CD4-positive, alpha-beta T cell treated with Interleukin-21 for 1 hour (primary cell): ENCODE measurements around the gene ZNF638.

Experiments
- DNase-seq: peaks from one replicate; pipeline ENCODE4 v3.0.0-alpha.2; 2020

Gene ZNF638

DNA sequence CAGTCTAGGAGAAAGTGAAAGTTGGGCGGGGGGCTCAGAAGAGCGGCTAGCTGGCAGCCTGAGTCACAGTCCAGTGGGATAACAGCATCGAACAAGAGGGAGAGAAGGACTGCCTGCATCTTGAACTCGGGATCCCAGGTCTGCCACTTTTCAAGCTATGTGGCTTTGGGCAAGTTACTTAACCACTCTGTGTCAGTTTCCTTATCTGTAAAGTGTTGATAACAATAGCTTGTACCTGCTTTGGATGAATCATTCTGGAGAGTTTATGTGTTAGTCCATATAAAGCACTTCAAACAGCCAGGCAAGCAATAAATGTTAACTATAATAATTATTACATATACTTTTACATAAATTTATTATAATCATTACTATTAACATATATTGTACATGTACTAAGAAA is 126.3 kb downstream of the ZNF638 start:
- DNase-seq = no peak

- no peak for DNase-seq
These were observed 127.0 kb downstream of the ZNF638 start for GRCh38 chr2:71458413-71459083.

- DNase-seq = no peak
These were observed 127.5 kb downstream of the ZNF638 start for GRCh38 chr2:71459084-71459431.

DNA sequence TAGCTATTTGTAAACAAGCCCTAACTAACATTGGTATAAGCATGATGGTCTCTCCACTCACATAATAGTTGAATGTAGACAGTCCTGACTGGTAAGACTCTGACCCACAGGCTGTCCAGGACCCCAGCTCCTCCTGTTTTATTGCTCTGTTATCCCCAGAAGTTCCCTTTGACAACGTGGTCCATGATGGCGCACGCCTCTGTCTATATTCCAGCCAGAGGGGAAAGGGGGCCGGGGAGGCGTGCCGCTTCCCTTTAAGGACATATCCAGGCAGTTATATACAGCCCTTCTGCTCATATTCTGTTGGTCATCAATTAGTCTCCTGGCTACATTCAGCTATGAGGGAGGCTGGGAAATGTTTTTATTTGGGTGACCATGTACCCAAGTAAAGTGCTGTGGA is 128.5 kb downstream of the ZNF638 start:
- no peak for DNase-seq

- no peak for DNase-seq
These were observed 129.2 kb downstream of the ZNF638 start for GRCh38 chr2:71460595-71461303.

GRCh38 chr2:71461304-71461671 is 129.7 kb downstream of the ZNF638 start:
- DNase-seq = no peak

DNA sequence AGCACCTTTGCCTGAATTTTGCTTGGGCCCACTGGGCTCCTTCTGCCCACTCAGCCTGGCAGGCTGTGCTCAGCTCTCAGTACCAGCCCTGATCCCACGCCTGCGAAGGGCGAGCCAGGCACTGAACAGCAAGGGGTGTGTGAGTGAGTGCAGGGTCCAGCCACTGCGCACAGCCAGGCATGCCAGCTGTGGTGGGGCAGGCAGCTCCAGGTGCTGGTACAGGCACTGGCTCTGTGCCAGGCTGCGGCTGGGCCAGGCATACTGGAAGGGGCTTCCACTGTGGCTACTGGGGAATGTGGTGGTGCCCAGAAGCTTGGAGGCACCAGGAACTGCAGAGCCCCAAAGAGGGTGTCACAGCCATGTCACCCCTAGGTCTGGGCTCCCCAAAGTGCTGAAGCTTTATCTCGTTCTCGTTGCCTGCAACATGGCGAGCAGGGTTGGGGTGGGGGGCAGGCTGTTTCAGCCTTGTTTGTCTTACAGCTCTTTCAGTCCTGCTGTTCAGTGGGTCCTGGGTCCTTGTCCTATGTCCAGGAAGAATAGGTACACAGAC is 130.5 kb downstream of the ZNF638 start:
- no peak for DNase-seq

DNA sequence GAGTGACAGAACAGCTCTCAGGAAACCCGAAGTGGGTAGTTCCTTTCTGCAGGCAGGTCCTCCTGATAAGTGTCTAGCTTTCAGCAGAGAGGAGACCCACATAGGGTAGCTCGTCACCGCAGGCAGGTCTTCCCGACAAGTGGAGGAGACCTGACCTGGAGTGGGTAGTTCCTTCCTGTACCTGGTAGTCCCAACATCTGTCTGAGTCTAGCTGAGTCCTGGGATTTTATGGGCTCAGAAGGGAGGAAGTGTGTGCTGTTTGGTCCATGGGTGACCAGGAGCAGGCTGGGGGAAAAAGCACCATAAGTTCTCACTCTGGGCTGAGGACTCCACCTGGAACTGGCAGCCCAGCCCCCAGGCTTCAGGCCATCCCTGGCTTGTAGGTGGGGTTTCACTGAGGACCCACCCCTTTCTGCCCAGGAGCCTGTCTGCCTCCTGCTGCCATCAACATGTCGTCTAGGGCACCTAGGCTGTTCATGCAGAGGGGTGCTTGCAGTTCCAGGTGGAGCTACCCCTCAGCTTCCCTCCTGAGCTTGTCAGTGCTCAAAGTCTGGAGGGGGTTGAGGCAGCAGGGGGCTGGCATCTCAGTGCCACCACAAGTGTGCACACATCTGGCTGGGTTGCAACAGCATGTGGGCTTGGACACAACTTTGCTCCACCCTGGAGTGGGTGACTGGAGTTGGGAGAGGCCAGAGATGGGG is 131.2 kb downstream of the ZNF638 start:
- DNase-seq = no peak

DNA sequence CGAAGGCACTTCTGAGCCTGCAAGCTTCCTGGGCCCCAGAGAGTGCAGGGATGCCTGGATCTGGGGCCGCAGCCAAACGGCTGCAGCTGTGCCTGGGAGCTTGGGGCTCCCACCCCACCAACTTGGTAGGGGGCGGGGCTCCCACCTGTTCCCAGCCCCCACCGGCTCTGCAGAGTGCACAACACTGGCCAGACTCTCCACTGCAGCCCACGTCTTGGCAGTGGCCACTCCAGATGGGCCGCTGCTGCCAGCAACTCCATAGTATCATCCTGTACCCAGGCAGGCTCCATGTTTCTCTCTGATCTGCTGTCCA is 131.7 kb downstream of the ZNF638 start:
- DNase-seq = no peak

GRCh38 chr2:71464389-71464788 is 132.8 kb downstream of the ZNF638 start:
- no peak for DNase-seq

- DNase-seq = no peak
These were observed 133.8 kb downstream of the ZNF638 start for GRCh38 chr2:71465356-71465755.

- no peak for DNase-seq
These were observed 134.3 kb downstream of the ZNF638 start for GRCh38 chr2:71465961-71466300.

DNA sequence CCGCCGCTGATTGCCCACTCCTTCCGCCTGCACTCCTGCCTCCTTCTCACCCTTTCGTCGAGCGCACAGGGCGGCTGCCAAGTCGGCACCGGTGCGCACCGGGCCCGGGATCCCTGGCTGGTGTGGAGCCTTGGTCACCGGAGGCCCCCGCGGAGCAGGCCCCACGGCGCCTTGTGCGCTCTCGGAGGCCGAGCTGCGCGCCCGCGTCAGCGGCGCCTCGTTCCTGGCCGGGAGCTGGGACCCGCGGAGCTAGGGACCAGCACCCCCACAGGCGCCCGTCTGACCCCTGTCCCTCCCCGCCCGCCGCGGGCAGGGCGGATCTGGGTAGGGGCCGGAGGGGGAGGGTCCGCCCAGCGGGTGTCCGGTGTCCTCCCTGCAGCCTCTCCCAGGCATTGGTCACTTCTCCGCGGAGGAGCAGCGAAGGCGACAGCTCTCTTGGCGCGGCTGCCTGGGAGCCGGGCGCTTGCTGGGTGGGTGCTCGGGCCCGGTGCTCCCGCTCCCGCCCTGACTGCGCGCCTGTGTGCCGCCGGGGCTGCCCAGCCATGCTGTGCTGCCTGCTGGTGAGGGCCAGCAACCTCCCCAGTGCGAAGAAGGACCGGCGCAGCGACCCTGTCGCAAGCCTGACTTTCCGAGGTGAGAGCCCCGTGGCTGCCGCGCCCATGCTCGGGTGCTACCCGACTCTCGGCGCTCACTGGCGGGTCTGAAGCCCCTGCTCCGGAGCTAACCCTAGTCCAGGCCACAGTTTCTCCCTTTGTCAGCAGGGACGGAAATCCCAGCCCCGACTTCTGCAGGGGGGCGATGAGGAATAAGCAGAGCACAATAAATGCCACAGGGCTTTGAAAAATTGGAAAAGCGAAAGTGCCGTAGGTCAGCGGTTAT is 135.0 kb downstream of the ZNF638 start:
- DNase-seq = no peak

DNA sequence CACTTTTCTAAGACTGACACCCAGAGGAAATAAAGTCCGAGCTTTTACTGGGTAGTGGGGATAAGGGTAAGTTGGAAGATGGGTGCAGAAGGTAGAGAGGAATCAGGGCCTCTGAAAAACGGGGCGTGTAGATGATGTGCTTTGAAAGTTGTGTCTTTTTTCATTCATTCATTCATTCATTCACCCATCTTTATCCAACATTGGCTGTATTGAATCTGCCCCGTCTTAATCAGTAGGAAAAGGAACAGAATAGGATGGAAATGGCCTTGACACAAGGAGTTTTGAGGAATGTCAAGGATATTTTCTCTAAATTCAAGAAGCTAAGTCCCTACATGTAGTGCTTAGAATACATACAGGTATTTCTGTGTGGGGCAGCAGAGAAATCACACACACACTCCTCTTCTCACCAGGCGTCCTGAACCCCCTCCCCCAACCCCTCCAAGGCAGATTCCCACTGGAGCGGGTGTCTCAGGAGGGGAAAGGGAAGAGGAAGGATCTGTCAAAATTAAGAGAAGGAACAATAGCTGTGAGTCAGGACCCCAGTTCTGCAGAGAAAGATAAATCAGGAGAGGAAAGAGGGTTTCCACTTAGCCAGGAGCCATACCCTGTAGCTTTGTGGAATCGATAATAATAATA is 135.7 kb downstream of the ZNF638 start:
- no peak for DNase-seq

- DNase-seq = no peak
These were observed 136.9 kb downstream of the ZNF638 start for GRCh38 chr2:71468279-71469015.

DNA sequence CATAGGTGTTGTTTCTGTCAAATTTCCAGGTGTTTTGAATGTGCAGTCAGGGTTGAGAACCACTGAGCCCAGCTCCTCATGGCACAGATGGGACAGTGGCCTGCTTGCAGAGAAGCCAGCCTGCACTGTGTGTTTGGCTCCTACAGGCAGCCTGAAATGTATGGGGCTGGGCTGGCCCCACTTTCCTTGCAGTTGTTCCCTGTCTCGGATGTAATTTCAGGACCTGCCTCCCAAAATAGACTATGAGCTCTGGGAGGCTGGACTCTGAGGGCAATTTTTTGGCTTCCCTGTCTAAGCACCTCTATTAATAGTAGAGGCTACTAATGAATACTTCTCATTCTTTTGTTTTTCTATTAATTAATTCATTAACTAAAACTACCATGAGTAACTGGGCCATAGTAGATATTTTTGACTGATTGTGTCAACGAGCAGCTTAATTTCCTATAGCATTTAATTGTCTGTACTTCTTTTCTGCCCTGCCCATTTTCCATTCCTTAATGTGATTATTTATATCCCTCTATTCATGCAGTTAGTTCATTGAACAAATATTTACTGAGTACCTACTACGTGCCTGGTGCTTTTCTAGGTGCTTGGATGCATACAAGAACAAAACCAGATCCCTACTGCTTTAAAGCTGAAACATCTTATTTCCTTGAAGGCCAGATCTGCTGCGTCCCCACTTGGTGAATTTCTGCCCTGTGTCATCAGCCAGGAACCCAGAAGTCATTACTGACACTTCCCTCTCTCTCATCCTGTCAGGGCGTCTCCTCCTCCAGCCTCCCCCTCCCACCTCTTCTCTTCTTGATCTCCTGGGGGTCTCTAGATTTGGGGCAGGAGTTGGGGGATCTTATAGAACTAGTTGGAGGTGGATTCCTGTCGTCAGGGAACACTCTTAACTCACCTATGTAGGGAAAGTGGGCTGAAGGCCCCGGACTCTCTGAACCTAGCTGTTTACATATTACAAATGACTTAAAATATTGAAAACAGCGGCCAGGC is 138.1 kb downstream of the ZNF638 start:
- no peak for DNase-seq

DNA sequence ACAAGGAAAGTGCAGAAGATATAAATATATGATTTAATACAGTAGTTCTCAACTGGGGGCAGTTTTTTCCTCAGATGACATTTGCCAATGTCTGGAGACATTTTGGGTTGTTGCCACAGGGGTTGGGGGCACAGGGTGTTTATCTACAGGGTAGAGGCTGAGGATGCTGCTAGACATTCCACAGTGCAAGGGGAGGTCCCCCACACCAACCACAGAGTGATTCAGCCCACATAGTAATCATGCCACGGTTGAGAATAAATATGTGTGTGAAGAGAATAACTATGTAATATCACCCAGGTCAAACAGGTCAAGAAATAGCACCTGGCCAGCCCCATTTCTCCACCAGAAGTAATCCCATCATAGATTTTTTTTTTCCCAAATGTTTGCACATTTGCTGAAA is 139.7 kb downstream of the ZNF638 start:
- no peak for DNase-seq

GRCh38 chr2:71472019-71472418 is 140.4 kb downstream of the ZNF638 start:
- no peak for DNase-seq

GRCh38 chr2:71473346-71474031 is 141.9 kb downstream of the ZNF638 start:
- no peak for DNase-seq

DNA sequence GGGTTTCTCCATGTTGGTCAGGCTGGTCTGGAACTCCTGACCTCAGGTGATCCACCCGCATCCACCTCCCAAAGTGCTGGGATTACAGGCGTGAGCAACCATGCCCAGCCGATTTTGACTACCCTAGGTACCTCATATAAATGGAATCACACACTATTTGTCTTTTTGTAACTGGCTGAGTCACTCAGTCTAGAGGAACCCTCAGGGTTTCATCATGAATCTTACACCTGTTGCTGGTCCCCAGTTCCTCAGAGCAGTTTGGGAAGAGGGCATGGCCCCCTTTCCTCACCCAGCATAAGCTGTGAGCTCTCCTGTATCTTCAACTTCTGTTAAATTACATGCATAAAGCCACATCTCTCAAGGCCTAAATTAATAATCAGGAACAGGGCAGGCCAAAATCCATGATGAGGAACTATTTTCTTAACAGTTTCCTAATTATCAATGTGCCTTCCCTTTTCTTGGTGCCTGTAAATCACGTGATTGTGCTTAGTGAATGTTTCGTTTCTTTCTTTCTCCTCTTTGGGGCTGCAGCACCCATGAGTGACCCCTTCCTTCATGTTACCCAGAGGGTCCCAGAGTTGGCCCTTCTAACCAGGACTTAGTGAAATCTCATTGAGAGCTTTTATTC is 142.6 kb downstream of the ZNF638 start:
- DNase-seq = no peak
